ENCODE results near the gene RPS19BP1. TPM values are rescaled to one million over a fixed set of nuclear protein-coding genes. Genes with fewer than 3 reads are reported as not detected.

The RPS19BP1 gene
- total and polyA plus RNA-seq, 4 experiments from 2014 or later: 66.9 to 112 (median 85.3) TPM

- Histone ChIP-seq H3K4me1 (ENCODE audit: insufficient read depth, low read length) (peaks cover 6% of the 10 kb centered on the region), H3K9me3 (ENCODE audit: control insufficient read depth in 1 of 2, low read length in 2 of 2) (no peaks in the 10 kb centered on the region), H3K27ac (ENCODE audit: low read depth, low read length) (no peak overlapping the region), H3K27me3 (ENCODE audit: insufficient read depth, low read length) (no peaks in the 10 kb centered on the region), H3K36me3 (ENCODE audit: insufficient read depth, low read length) (no peaks in the 10 kb centered on the region), H3K4me3 (ENCODE audit: low read length in 2 of 2) (no peak overlapping the region)
- H3K4me1 Mint-ChIP-seq: peaks cover 5 to 13% (median 9%) of the 10 kb centered on the region in 4 donors
- no peaks in the 10 kb centered on the region for H3K36me3 Mint-ChIP-seq
- ChIA-PET CTCF (ENCODE audit: partially characterized antibody) (interaction anchor here (0.9 to 11.6 kb wide), 10 partner anchors 8 to 535 kb away, joined by 3 to 345 read pairs (median 6); partner anchors contain the start of genes ATF4, MIEF1, RPS19BP1 and TAB1), POLR2A (ENCODE audit: partially characterized antibody) (interaction anchor here (0.6 to 6.5 kb wide), 9 partner anchors 13 to 555 kb away, joined by 3 to 83 read pairs (median 10); partner anchors contain the start of genes ATF4, MIEF1, RPL3 and RPS19BP1)
- intact Hi-C loops (cut with micrococcal nuclease): loop anchor here (1.0 kb wide), 1 partner anchor 43 kb away; the partner anchor contains the start of gene RPS19BP1
- DNase-seq: no peak
- H3K9me3 Mint-ChIP-seq: no peaks in the 10 kb centered on the region
- peak overlapping the region in 1 of 8 donors; percentile 17 for H3K4me3 Mint-ChIP-seq
- no peaks in the 10 kb centered on the region for H3K27me3 Mint-ChIP-seq
- H3K27ac Mint-ChIP-seq: no peak overlapping the region
Measured at GRCh38 chr22:39489094-39490068, 43.2 kb downstream of the RPS19BP1 start.

- H3K36me3 ChIP-seq (ENCODE audit: insufficient read depth, low read length): no peaks in the 10 kb centered on the region
- intact Hi-C loops (cut with micrococcal nuclease): no loop called here
- Mint-ChIP-seq H3K27me3 (no peaks in the 10 kb centered on the region), H3K4me3 (no peak overlapping the region), H3K9me3 (no peaks in the 10 kb centered on the region), H3K4me1 (peaks cover 5 to 13% (median 8%) of the 10 kb centered on the region in 4 donors), H3K36me3 (no peaks in the 10 kb centered on the region), H3K27ac (no peak overlapping the region)
- no peak for DNase-seq
- H3K4me1 ChIP-seq (ENCODE audit: insufficient read depth, low read length): peaks cover 6% of the 10 kb centered on the region
- CTCF ChIA-PET (ENCODE audit: partially characterized antibody): interaction anchor here (11.6 kb wide), 1 partner anchor 38 kb away, joined by 345 read pairs; the partner anchor contains the start of gene RPS19BP1
- H3K4me3 ChIP-seq (ENCODE audit: low read length in 2 of 2): no peak overlapping the region
- H3K9me3 ChIP-seq (ENCODE audit: control insufficient read depth in 1 of 2, low read length in 2 of 2): no peaks in the 10 kb centered on the region
- POLR2A ChIA-PET (ENCODE audit: partially characterized antibody): no interaction called here
- H3K27me3 ChIP-seq (ENCODE audit: insufficient read depth, low read length): no peaks in the 10 kb centered on the region
- H3K27ac ChIP-seq (ENCODE audit: low read depth, low read length): no peak overlapping the region
Measured at GRCh38 chr22:39488563-39489083, 43.9 kb downstream of the RPS19BP1 start.

- CTCF ChIA-PET (ENCODE audit: partially characterized antibody): interaction anchor here (1.6 to 11.6 kb wide), 2 partner anchors 39 to 41 kb away, joined by 4 to 345 read pairs; partner anchors contain the start of gene RPS19BP1
- Mint-ChIP-seq H3K27ac (peak overlapping the region in 1 of 7 donors; percentile 80), H3K36me3 (no peaks in the 10 kb centered on the region)
Measured at GRCh38 chr22:39487826-39488520, 44.6 kb downstream of the RPS19BP1 start.

GRCh38 chr22:39486951-39487825, 45.4 kb downstream of the RPS19BP1 start:
- no peaks in the 10 kb centered on the region for H3K27me3 ChIP-seq (ENCODE audit: insufficient read depth, low read length)
- H3K4me1 Mint-ChIP-seq: peaks cover 3 to 8% (median 6%) of the 10 kb centered on the region in 4 donors
- no peaks in the 10 kb centered on the region for H3K9me3 Mint-ChIP-seq
- no peaks in the 10 kb centered on the region for H3K36me3 ChIP-seq (ENCODE audit: insufficient read depth, low read length)
- H3K36me3 Mint-ChIP-seq: no peaks in the 10 kb centered on the region
- H3K27ac Mint-ChIP-seq: no peak overlapping the region
- no peak overlapping the region for H3K4me3 Mint-ChIP-seq
- ChIA-PET POLR2A (ENCODE audit: partially characterized antibody) (interaction anchor here (0.7 kb wide), 1 partner anchor 45 kb away, joined by 3 read pairs; the partner anchor contains the start of gene RPS19BP1), CTCF (ENCODE audit: partially characterized antibody) (interaction anchor here (0.9 to 1.6 kb wide), 2 partner anchors 9 to 42 kb away, joined by 4 to 5 read pairs; no protein-coding TSS in a partner anchor)
- no peaks in the 10 kb centered on the region for H3K9me3 ChIP-seq (ENCODE audit: control insufficient read depth in 1 of 2, low read length in 2 of 2)
- H3K27me3 Mint-ChIP-seq: no peaks in the 10 kb centered on the region
- intact Hi-C loops (cut with micrococcal nuclease): no loop called here
- peaks cover 6% of the 10 kb centered on the region for H3K4me1 ChIP-seq (ENCODE audit: insufficient read depth, low read length)
- DNase-seq: no peak
- no peak overlapping the region for H3K4me3 ChIP-seq (ENCODE audit: low read length in 2 of 2)
- H3K27ac ChIP-seq (ENCODE audit: low read depth, low read length): no peak overlapping the region

More at GRCh38 chr22:39487826-39488520, 44.6 kb downstream of the RPS19BP1 start:
- no peaks in the 10 kb centered on the region for H3K9me3 Mint-ChIP-seq
- intact Hi-C loops (cut with micrococcal nuclease): no loop called here
- POLR2A ChIA-PET (ENCODE audit: partially characterized antibody): no interaction called here
- peaks cover 6% of the 10 kb centered on the region for H3K4me1 ChIP-seq (ENCODE audit: insufficient read depth, low read length)
- no peak overlapping the region for H3K4me3 ChIP-seq (ENCODE audit: low read length in 2 of 2)
- DNase-seq: no peak
- H3K4me3 Mint-ChIP-seq: no peak overlapping the region
- H3K27ac ChIP-seq (ENCODE audit: low read depth, low read length): no peak overlapping the region
- no peaks in the 10 kb centered on the region for H3K9me3 ChIP-seq (ENCODE audit: control insufficient read depth in 1 of 2, low read length in 2 of 2)
- no peaks in the 10 kb centered on the region for H3K36me3 ChIP-seq (ENCODE audit: insufficient read depth, low read length)
- H3K27me3 Mint-ChIP-seq: no peaks in the 10 kb centered on the region
- H3K4me1 Mint-ChIP-seq: peaks cover 3 to 8% (median 6%) of the 10 kb centered on the region in 4 donors
- no peaks in the 10 kb centered on the region for H3K27me3 ChIP-seq (ENCODE audit: insufficient read depth, low read length)

- Mint-ChIP-seq H3K36me3 (no peaks in the 10 kb centered on the region), H3K4me3 (no peak overlapping the region), H3K27ac (peak overlapping the region in 1 of 7 donors; percentile 52), H3K4me1 (no peaks in the 10 kb centered on the region), H3K27me3 (peaks cover 0 to 1% of the 10 kb centered on the region in 2 donors), H3K9me3 (no peaks in the 10 kb centered on the region)
- H3K36me3 ChIP-seq (ENCODE audit: insufficient read depth, low read length): no peaks in the 10 kb centered on the region
- H3K4me1 ChIP-seq (ENCODE audit: insufficient read depth, low read length): no peaks in the 10 kb centered on the region
- intact Hi-C loops (cut with micrococcal nuclease): no loop called here
- no peaks in the 10 kb centered on the region for H3K9me3 ChIP-seq (ENCODE audit: control insufficient read depth in 1 of 2, low read length in 2 of 2)
- H3K27me3 ChIP-seq (ENCODE audit: insufficient read depth, low read length): no peaks in the 10 kb centered on the region
- no peak overlapping the region for H3K4me3 ChIP-seq (ENCODE audit: low read length in 2 of 2)
- no peak for DNase-seq
- no peak overlapping the region for H3K27ac ChIP-seq (ENCODE audit: low read depth, low read length)
- CTCF ChIA-PET (ENCODE audit: partially characterized antibody): interaction anchor here (2.1 kb wide), 1 partner anchor 14 kb away, joined by 7 read pairs; no protein-coding TSS in a partner anchor
- POLR2A ChIA-PET (ENCODE audit: partially characterized antibody): interaction anchor here (1.6 kb wide), 1 partner anchor 46 kb away, joined by 4 read pairs; no protein-coding TSS in a partner anchor
Measured at GRCh38 chr22:39482768-39483167, 49.8 kb downstream of the RPS19BP1 start.

GRCh38 chr22:39481595-39481994, 51.0 kb downstream of the RPS19BP1 start:
- intact Hi-C loops (cut with micrococcal nuclease): no loop called here

More at GRCh38 chr22:39481595-39481994, 51.0 kb downstream of the RPS19BP1 start:
- H3K4me1 Mint-ChIP-seq: no peaks in the 10 kb centered on the region
- Histone ChIP-seq H3K27ac (ENCODE audit: low read depth, low read length) (no peak overlapping the region), H3K27me3 (ENCODE audit: insufficient read depth, low read length) (no peaks in the 10 kb centered on the region), H3K9me3 (ENCODE audit: control insufficient read depth in 1 of 2, low read length in 2 of 2) (no peaks in the 10 kb centered on the region), H3K36me3 (ENCODE audit: insufficient read depth, low read length) (no peaks in the 10 kb centered on the region), H3K4me1 (ENCODE audit: insufficient read depth, low read length) (no peaks in the 10 kb centered on the region), H3K4me3 (ENCODE audit: low read length in 2 of 2) (no peak overlapping the region)
- DNase-seq: no peak
- H3K4me3 Mint-ChIP-seq: no peak overlapping the region
- peaks cover 0 to 1% of the 10 kb centered on the region in 2 donors for H3K27me3 Mint-ChIP-seq
- H3K27ac Mint-ChIP-seq: no peak overlapping the region
- ChIA-PET POLR2A (ENCODE audit: partially characterized antibody) (no interaction called here), CTCF (ENCODE audit: partially characterized antibody) (interaction anchor here (1.2 to 1.5 kb wide), 2 partner anchors 8 to 12 kb away, joined by 3 to 5 read pairs; no protein-coding TSS in a partner anchor)
- H3K9me3 Mint-ChIP-seq: no peaks in the 10 kb centered on the region
- H3K36me3 Mint-ChIP-seq: no peaks in the 10 kb centered on the region
